ENCODE results near the gene TLCD3B. TPM values are rescaled to one million over a fixed set of nuclear protein-coding genes. Genes with fewer than 3 reads are reported as not detected.

TLCD3B gene
- total and polyA plus RNA-seq, 12 donors: 0.29 TPM; not detected in 11

DNA sequence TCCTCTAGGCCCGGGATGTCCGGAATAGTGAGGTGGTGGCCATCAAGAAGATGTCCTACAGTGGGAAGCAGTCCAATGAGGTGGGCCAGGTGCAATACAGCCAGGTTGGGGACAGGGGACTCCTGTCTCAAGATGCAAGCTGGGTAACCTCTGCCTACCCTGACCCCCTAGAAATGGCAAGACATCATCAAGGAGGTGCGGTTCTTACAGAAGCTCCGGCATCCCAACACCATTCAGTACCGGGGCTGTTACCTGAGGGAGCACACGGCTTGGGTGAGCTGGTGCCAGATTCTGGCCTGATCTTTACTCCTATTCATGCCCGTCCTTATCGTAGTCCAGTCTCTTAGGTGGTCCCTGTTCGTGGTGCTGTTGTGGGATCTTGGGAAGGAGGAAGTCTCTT is 53.0 kb downstream of the TLCD3B start:
- 91 to 93% methylated on average over 9 of the region's 9 CpGs for WGBS, 2 donors
- no peak for TF ChIP-seq CTCF (IDR thresholded peaks at IDR 0.05)
- H3K36me3 ChIP-seq: peaks cover 0 to 59% (median 52%) of the 10 kb centered on the region in 9 donors
- peak overlapping the region in 9 of 10 donors; percentile 85 to 100 (median 94) for H3K27ac ChIP-seq
- ATAC-seq (no peak), DNase-seq (no peak)
- H3K9me3 ChIP-seq: no peaks in the 10 kb centered on the region
- peak overlapping the region in 5 of 10 donors; percentile 74 to 99 (median 83) for H3K4me3 ChIP-seq
- H3K27me3 ChIP-seq: no peaks in the 10 kb centered on the region
- H3K4me1 ChIP-seq: peaks cover 5 to 67% (median 53%) of the 10 kb centered on the region in 9 donors
- intact Hi-C loops (cut with DNase I): loop anchor here in 3 of 10 donors (10.0 kb wide), 3 partner anchors 53 to 173 kb away; partner anchors contain the start of genes KCTD13 (in 1 of the 3), MAZ (in 1 of the 3), PAGR1 (in 1 of the 3) and PRRT2 (in 1 of the 3)

GRCh38 chr16:29977063-29977825 is 53.8 kb downstream of the TLCD3B start:
- Histone ChIP-seq H3K36me3 (peaks cover 0 to 56% (median 44%) of the 10 kb centered on the region in 9 donors), H3K27me3 (no peaks in the 10 kb centered on the region), H3K9me3 (no peaks in the 10 kb centered on the region), H3K4me3 (peak overlapping the region in 8 of 10 donors; percentile 14 to 99 (median 81)), H3K4me1 (peaks cover 5 to 70% (median 56%) of the 10 kb centered on the region in 9 donors), H3K27ac (peak overlapping the region; percentile 55 to 100 (median 94))
- no peak for TF ChIP-seq CTCF (IDR thresholded peaks at IDR 0.05)
- DNase-seq: peak in 1 of 2 donors; percentile 53
- intact Hi-C loops (cut with DNase I): loop anchor here in 6 of 10 donors (1.0 to 10.0 kb wide), 5 partner anchors 18 to 172 kb away; partner anchors contain the start of genes HIRIP3 (in 3 of the 6), KCTD13 (in 1 of the 6), MAZ (in 1 of the 6) and PAGR1 (in 1 of the 6)
- 47 to 57% methylated on average over 9 of the region's 9 CpGs for WGBS, 2 donors
- peak in 3 of 8 donors; percentile 6 to 19 (median 12) for ATAC-seq

- peaks cover 0 to 56% (median 32%) of the 10 kb centered on the region in 9 donors for H3K36me3 ChIP-seq
- H3K4me3 ChIP-seq: peak overlapping the region; percentile 69 to 99 (median 81)
- no peaks in the 10 kb centered on the region for H3K27me3 ChIP-seq
- intact Hi-C loops (cut with DNase I): loop anchor here in 6 of 10 donors (2.0 to 10.0 kb wide), 4 partner anchors 19 to 171 kb away; partner anchors contain the start of genes HIRIP3 (in 4 of the 6), KCTD13 (in 1 of the 6), MAZ (in 1 of the 6) and PAGR1 (in 1 of the 6)
- ATAC-seq (no peak), DNase-seq (no peak)
- peaks cover 5 to 70% (median 56%) of the 10 kb centered on the region in 9 donors for H3K4me1 ChIP-seq
- WGBS, 2 donors: 3 to 6% methylated on average over 6 of the region's 6 CpGs
- H3K27ac ChIP-seq: peak overlapping the region; percentile 55 to 100 (median 94)
- no peak for TF ChIP-seq CTCF (IDR thresholded peaks at IDR 0.05)
- no peaks in the 10 kb centered on the region for H3K9me3 ChIP-seq
Measured at GRCh38 chr16:29975811-29976511, 55.1 kb downstream of the TLCD3B start.

- no peak for DNase-seq
- H3K27me3 ChIP-seq: no peaks in the 10 kb centered on the region
- peaks cover 3 to 62% (median 53%) of the 10 kb centered on the region in 9 donors for H3K4me1 ChIP-seq
- peak overlapping the region; percentile 69 to 99 (median 81) for H3K4me3 ChIP-seq
- H3K27ac ChIP-seq: peak overlapping the region; percentile 55 to 100 (median 94)
- H3K36me3 ChIP-seq: peaks cover 0 to 54% (median 30%) of the 10 kb centered on the region in 9 donors
- 49 to 55% methylated on average over 5 of the region's 5 CpGs for WGBS, 2 donors
- intact Hi-C loops (cut with DNase I): loop anchor here in 4 of 10 donors (2.0 to 10.0 kb wide), 4 partner anchors 20 to 170 kb away; partner anchors contain the start of genes HIRIP3 (in 2 of the 4), KCTD13 (in 1 of the 4), MAZ (in 1 of the 4) and PAGR1 (in 1 of the 4)
- no peak for TF ChIP-seq CTCF (IDR thresholded peaks at IDR 0.05)
- ATAC-seq: no peak
- H3K9me3 ChIP-seq: no peaks in the 10 kb centered on the region
Measured at GRCh38 chr16:29975134-29975538, 55.9 kb downstream of the TLCD3B start.

All from heart right ventricle (tissue), 16 donors.